Germinal center (tissue), 1 donor: ENCODE results near the gene TMEM143.

Experiments
- DNase-seq: peaks from one replicate; pipeline ENCODE4 v3.0.0; 2012; ENCODE audit warnings: mixed read lengths, low spot score

TMEM143 gene

GRCh38 chr19:48359123-48359522, 4.6 kb downstream of the TMEM143 start:
- DNase-seq = no peak

DNA sequence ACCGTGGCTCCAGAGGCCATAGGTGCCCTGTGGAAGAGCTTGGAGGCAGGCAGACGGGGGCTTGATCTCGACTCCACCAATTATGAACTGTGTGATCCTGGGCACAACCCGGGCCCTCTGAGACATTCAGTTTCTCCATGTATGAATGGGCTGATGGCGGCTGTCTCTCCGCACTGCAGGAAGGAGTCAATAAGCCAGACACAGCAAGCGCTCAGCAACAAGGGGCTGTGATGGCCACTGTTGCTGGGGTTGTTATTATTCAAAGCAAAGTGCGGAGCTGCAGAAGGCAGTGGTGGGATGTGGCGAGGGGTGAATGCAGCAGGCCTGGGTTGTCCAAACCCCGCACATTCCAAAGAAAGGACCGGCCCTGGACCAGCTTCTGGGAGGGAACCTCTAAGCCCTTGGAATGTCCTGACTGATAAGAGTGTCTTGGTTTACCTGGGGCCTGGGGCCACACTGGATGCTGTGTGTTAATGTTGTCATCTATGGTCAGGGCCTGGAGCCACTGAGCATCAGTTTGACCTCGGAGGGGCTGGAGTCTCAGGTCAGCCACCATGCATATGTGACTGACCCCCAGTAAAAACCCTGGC, 8.3 kb downstream of the TMEM143 start:
- no peak for DNase-seq

DNA sequence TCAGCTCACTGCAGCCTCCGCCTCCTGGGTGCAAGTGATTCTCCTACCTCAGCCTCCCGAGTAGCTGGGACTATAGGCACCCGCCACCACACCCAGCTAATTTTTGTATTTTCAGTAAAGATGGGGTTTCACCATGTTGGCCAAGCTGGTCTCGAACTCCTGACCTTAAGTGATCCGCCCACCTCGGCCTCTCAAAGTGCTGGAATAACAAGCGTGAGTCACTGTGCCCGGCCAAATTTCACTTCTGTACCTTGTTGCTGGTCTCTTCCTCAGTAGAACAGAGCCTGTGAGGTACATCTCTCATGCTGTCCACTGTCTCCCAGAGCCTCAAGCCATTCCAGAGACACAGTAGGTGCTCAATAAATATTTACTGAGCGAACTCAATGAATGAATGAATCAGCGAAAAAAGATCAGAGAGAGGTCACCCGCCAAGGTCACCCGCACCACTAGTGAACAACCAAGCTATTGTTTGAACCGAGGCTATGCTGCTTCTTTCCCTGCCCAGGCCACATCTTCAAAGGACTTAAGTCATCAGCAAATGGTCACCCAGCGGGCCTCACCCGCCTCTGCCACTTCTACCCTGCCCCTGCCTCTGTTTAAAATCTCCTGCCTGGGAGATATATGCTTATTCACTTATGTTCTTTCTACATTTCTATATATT, 9.3 kb downstream of the TMEM143 start:
- no peak for DNase-seq

GRCh38 chr19:48353677-48354076, 10.1 kb downstream of the TMEM143 start:
- no peak for DNase-seq

DNA sequence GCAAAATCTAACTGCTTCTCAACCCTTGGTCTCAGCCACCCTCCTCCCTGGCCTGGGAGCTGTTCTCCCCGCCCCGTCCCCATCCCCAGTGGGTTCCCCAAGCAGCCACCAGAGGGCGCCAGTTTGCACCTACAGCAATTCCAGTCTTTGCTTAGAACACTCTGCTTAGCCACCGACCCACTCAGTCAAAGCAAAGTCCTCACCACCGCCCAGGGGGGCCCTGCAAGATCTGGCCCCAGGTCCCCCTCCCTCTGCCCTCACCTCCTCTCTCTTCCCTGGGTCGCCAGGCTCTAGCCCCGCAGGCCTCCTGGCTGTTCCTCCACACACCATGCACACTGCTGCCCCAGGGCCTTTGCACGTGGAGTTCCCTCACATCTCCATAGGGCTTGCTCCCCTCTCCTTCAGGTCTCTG, 12.4 kb downstream of the TMEM143 start:
- peak; percentile 80 for DNase-seq

- DNase-seq = no peak
Observed at GRCh38 chr19:48350856-48351255, 12.9 kb downstream of the TMEM143 start.

- DNase-seq = no peak
Observed at GRCh38 chr19:48348737-48349136, 15.0 kb downstream of the TMEM143 start.

DNA sequence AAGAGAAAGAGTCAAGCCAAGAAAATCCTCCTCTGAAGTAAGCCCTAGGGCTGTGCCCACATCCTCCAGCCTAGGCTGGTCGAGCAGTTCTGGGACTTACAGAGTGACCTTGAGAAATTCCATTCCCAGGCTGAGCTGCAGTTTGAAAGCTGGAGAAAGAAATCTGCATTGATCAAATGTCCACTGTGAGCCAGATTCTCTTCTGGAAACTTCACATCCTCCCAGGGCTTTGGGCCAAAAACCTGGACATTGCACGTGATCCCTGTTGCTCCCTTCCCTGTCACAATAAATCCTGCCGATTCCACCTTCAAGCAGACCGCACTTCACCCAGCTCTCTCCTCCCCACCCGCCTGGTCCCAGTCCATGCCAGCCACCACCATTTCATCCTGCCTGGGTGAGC, 15.7 kb downstream of the TMEM143 start:
- DNase-seq = no peak

- no peak for DNase-seq
Observed at GRCh38 chr19:48346191-48346590, 17.5 kb downstream of the TMEM143 start.

DNA sequence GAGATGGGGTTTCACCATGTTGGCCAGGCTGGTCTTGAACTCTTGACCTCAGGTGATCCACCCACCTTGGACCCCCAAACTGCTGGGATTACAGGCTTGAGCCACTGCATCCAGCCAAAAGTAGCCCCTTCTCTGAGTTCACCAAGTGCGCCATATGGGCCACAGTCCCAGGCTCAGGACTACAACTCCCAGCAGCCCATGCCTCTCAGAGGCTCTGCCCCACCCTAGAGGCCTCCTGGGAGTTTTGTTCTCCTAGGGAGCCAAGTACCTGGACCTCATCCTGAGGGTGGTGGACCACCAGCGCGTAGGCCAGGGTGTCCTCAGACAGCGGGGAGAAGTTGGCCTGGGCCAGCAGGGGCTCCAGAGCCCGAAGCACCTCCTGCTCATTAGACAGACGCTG, 18.8 kb downstream of the TMEM143 start:
- DNase-seq = no peak

DNA sequence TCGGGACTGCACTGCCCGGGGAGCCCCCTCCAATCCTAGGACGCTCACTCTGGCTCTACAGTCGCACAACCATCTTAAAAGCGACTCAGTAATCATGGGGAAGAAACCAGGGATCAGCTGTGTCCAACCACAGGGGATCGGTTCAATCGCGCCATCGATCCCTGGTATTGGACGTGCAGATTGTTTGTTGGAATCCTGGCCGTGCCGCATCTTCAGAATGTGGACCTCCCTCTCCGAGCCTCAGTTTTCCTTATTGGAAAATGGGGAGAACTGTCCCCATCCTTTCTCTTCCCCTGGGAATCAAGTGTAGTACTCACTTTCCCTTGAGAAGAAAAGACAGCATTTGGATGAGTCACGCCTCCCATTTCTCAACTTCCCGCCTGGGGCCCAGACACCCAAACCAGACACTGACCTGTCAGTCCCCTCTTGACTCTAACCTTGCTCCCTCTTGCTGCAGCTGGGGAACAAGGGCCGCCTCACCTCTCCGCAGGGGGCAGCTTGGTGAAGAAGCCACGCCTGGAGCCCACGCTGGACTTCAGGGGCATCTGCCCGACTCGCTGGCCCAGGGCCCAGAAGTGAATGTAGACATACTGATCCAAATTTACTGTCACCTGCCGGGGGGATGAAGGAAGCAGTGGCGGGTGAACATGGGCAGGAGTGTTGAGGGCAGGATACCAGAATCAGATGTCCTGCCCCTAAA, 20.7 kb downstream of the TMEM143 start:
- DNase-seq = no peak

DNA sequence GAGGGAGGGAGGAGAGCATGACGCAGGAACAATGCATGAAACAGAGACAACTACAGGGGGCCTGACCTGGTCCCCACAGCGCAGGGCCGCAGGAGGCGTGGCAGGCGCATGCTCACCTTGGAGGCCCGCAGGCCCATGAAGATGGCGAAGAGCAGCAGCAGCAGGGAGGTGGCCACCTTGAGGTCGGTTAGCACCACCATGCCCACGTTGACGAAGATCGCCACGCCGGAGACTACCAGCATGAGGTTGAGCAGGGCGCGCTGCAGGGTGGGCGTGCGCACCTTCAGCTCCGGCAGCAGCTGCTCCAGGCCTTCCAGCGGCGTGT, 21.4 kb downstream of the TMEM143 start:
- no peak for DNase-seq

- no peak for DNase-seq
Observed at GRCh38 chr19:48341515-48342413, 22.0 kb downstream of the TMEM143 start.

- DNase-seq = no peak
Observed at GRCh38 chr19:48340995-48341394, 22.7 kb downstream of the TMEM143 start.

- no peak for DNase-seq
Observed at GRCh38 chr19:48338802-48339503, 24.8 kb downstream of the TMEM143 start.

DNA sequence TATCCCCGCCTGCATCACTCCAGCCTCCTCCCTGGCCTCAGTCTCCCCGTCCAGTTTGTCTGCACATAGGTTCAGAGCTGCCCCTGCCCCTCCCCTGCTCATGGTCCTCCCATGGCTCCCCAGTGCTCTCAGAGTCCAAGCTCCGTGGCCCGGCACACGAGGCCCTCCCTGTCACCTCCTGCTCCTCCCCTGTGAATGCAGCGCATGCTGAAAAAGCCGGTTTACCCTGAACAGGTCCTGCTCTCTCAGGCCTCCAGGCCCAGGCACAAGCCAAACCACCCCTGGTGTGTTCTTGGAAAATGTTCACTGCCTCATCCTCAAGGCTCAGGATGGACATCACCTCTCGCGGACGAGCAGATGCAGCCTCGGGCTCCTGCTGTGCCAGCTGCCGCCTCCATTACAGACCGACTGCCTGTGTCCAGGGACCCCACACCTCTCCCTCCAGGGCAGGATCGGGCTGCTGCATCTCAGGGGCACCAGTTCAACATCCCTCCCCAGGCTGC, 25.4 kb downstream of the TMEM143 start:
- DNase-seq = no peak

GRCh38 chr19:48333467-48334384, 30.0 kb downstream of the TMEM143 start:
- peak; percentile 94 for DNase-seq

DNA sequence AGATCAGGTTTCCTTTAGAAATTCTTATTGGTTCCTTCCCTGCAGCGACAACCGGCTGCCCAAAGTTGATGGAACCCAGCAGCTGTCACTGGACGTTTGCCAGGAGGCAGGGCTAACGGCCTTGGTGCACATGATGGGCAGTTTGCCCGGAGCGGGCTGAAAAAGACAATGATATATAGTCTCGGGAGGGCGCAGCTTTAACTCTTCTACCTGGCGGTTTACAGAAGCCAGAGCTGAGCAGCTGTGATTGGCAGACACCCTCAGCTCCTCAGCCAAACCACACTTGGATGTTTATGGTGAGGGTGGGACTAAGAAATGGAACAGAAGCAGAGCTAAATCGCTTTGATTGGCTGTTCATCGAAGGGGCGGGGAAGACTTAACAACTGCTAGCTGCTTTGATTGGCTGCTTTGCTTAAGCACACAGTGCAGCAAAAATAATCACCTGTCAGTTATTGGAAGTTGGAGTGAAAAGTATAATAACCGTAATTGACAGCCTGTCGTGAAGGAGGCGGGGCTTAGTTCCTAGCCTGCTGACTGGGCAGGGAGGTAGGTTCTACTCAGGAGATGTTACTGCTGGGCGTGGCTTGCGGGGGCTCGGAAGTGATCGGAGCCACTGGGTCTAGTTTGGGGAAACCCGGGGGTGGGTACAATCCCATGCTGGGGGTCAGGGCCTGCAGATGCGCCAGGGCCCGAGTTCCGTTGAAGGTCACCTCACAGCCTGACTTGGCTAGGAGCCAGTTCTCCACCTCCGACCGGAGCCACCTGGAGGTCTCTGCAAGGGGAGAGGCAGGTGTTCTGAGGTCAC, 30.9 kb downstream of the TMEM143 start:
- DNase-seq = peak; percentile 96

- DNase-seq = no peak
Observed at GRCh38 chr19:48332351-48332661, 31.4 kb downstream of the TMEM143 start.
